Measurements from ENCODE around the gene ARHGAP8.

DNA sequence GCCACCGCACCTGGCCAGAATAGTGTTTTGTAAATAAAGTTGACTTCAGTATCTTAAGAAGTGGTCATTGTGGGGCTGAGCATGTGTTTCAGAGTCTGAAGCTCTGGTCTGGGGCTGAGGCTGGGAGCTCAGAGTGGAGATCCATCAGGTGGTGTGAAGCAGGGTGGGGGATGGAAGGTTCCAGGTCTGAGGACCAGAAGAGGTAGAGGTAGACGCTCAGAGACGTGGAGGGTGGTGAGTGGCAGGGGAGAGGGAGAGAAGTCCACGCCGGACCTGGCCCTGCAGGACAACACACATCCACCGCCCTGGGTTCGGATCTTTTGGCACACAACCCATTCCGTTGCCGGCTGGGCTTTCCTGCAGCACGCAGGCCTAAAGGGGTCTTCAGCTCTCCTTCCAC, 40.7 kb downstream of the ARHGAP8 start:
- TF ChIP-seq, protein P1, sequence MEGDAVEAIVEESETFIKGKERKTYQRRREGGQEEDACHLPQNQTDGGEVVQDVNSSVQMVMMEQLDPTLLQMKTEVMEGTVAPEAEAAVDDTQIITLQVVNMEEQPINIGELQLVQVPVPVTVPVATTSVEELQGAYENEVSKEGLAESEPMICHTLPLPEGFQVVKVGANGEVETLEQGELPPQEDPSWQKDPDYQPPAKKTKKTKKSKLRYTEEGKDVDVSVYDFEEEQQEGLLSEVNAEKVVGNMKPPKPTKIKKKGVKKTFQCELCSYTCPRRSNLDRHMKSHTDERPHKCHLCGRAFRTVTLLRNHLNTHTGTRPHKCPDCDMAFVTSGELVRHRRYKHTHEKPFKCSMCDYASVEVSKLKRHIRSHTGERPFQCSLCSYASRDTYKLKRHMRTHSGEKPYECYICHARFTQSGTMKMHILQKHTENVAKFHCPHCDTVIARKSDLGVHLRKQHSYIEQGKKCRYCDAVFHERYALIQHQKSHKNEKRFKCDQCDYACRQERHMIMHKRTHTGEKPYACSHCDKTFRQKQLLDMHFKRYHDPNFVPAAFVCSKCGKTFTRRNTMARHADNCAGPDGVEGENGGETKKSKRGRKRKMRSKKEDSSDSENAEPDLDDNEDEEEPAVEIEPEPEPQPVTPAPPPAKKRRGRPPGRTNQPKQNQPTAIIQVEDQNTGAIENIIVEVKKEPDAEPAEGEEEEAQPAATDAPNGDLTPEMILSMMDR (IDR thresholded peaks at IDR 0.05) = no peak
- TF ChIP-seq EP300 (IDR thresholded peaks at IDR 0.05) (no peak), POLR2A (IDR thresholded peaks at IDR 0.05) (no peak), POLR2AphosphoS5 (IDR thresholded peaks at IDR 0.05) (no peak)
